ENCODE data around the gene ZNF615.
"Not testable (repeated sequence)": the region's sequence is repeated elsewhere in the genome, so short reads cannot be mapped to it uniquely, and the experiment has no call there.

Gene ZNF615

GRCh38 chr19:51983361-51983760 lies 24.6 kb downstream of the ZNF615 start:
- H3K36me3 ChIP-seq (ENCODE audit: control insufficient read depth, insufficient read depth, low read length) = no peaks in the 10 kb centered on the region

DNA sequence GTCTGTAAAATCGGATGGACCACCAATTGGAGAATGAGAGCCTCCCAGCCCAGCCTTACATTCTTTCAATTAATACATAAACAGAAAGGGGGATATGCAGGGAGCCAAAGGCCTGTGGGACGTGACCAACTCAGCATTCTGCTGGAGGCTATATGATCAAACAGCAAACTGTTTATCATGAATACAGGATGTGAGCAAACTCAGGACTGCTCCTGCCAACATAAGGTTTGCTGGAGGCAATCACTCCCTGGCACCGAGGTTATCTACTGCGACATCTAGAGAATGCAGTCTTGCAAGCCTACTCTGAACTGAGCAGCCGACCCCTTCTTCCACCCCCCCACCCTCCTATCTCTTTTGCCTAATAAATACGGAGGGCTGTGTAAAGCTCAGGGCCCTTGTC lies 27.1 kb downstream of the ZNF615 start:
- H3K36me3 ChIP-seq (ENCODE audit: control insufficient read depth, insufficient read depth, low read length); H3K4me3 ChIP-seq (replicated peaks; ENCODE audit: low read depth, low read length); DNase-seq (ENCODE audit: extremely low read depth, insufficient read length): not testable (repeated sequence)

More at GRCh38 chr19:51983361-51983760, 24.6 kb downstream of the ZNF615 start:
- Histone ChIP-seq H3K4me3 (replicated peaks; ENCODE audit: low read depth, low read length) (no peak overlapping the region), H3K27me3 (replicated peaks; ENCODE audit: control insufficient read depth, insufficient read depth, low read length) (no peaks in the 10 kb centered on the region)
- DNase-seq (ENCODE audit: extremely low read depth, insufficient read length) = no peak
- TF ChIP-seq, protein P1, sequence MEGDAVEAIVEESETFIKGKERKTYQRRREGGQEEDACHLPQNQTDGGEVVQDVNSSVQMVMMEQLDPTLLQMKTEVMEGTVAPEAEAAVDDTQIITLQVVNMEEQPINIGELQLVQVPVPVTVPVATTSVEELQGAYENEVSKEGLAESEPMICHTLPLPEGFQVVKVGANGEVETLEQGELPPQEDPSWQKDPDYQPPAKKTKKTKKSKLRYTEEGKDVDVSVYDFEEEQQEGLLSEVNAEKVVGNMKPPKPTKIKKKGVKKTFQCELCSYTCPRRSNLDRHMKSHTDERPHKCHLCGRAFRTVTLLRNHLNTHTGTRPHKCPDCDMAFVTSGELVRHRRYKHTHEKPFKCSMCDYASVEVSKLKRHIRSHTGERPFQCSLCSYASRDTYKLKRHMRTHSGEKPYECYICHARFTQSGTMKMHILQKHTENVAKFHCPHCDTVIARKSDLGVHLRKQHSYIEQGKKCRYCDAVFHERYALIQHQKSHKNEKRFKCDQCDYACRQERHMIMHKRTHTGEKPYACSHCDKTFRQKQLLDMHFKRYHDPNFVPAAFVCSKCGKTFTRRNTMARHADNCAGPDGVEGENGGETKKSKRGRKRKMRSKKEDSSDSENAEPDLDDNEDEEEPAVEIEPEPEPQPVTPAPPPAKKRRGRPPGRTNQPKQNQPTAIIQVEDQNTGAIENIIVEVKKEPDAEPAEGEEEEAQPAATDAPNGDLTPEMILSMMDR (IDR thresholded peaks at IDR 0.05; ENCODE audit: insufficient read depth, low read length, poor library complexity, severe bottlenecking) = no peak

GRCh38 chr19:51980116-51980736 lies 27.8 kb downstream of the ZNF615 start:
- no peak for DNase-seq (ENCODE audit: extremely low read depth, insufficient read length)
- TF ChIP-seq, protein P1 (IDR thresholded peaks at IDR 0.05; ENCODE audit: insufficient read depth, low read length, poor library complexity, severe bottlenecking) = no peak
- Histone ChIP-seq H3K4me3 (replicated peaks; ENCODE audit: low read depth, low read length) (no peak overlapping the region), H3K27me3 (replicated peaks; ENCODE audit: control insufficient read depth, insufficient read depth, low read length) (no peaks in the 10 kb centered on the region), H3K36me3 (ENCODE audit: control insufficient read depth, insufficient read depth, low read length) (no peaks in the 10 kb centered on the region)

More for the DNA sequence above, 27.1 kb downstream of the ZNF615 start:
- H3K27me3 ChIP-seq (replicated peaks; ENCODE audit: control insufficient read depth, insufficient read depth, low read length) = not testable (repeated sequence)

- no peaks in the 10 kb centered on the region for H3K36me3 ChIP-seq (ENCODE audit: control insufficient read depth, insufficient read depth, low read length)
- TF ChIP-seq, protein P1 (IDR thresholded peaks at IDR 0.05; ENCODE audit: insufficient read depth, low read length, poor library complexity, severe bottlenecking) = no peak
- H3K4me3 ChIP-seq (replicated peaks; ENCODE audit: low read depth, low read length) = no peak overlapping the region
- H3K27me3 ChIP-seq (replicated peaks; ENCODE audit: control insufficient read depth, insufficient read depth, low read length) = no peaks in the 10 kb centered on the region
- no peak for DNase-seq (ENCODE audit: extremely low read depth, insufficient read length)
These were observed 29.1 kb downstream of the ZNF615 start for GRCh38 chr19:51978882-51979281.

GRCh38 chr19:51977346-51977745 lies 30.7 kb downstream of the ZNF615 start:
- Histone ChIP-seq H3K36me3 (ENCODE audit: control insufficient read depth, insufficient read depth, low read length) (peaks cover 3% of the 10 kb centered on the region; the same call in 1 of the 2 replicates), H3K27me3 (replicated peaks; ENCODE audit: control insufficient read depth, insufficient read depth, low read length) (no peaks in the 10 kb centered on the region)
- DNase-seq (ENCODE audit: extremely low read depth, insufficient read length) = no peak

DNA sequence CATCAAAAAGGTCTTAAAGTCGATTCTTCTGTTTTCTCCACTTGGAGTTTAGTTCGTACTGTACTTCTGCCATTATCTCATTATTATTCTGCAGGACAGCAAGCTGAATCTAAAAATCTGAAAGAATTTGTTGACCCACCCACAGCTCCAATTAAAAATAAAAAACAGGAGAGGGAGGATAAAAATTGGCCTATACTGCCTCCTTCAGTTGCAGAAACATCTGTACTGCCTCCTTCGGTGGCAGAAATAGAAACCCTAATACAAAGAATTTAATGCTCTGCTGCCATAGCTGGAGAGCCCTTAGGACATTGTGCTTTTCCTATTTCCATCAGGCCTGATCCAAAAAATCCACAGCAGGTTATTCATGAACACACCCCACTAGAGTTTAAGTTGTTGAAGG lies 31.2 kb downstream of the ZNF615 start:
- TF ChIP-seq, protein P1 (IDR thresholded peaks at IDR 0.05; ENCODE audit: insufficient read depth, low read length, poor library complexity, severe bottlenecking) = no peak
- Histone ChIP-seq H3K36me3 (ENCODE audit: control insufficient read depth, insufficient read depth, low read length) (peaks cover 3% of the 10 kb centered on the region; the same call in 1 of the 2 replicates), H3K4me3 (replicated peaks; ENCODE audit: low read depth, low read length) (no peak overlapping the region), H3K27me3 (replicated peaks; ENCODE audit: control insufficient read depth, insufficient read depth, low read length) (no peaks in the 10 kb centered on the region)
- no peak for DNase-seq (ENCODE audit: extremely low read depth, insufficient read length)

More at GRCh38 chr19:51977346-51977745, 30.7 kb downstream of the ZNF615 start:
- H3K4me3 ChIP-seq (replicated peaks; ENCODE audit: low read depth, low read length) = no peak overlapping the region
- TF ChIP-seq, protein P1 (IDR thresholded peaks at IDR 0.05; ENCODE audit: insufficient read depth, low read length, poor library complexity, severe bottlenecking) = no peak

- not testable (repeated sequence) for H3K27me3 ChIP-seq (replicated peaks; ENCODE audit: control insufficient read depth, insufficient read depth, low read length); H3K4me3 ChIP-seq (replicated peaks; ENCODE audit: low read depth, low read length); H3K36me3 ChIP-seq (ENCODE audit: control insufficient read depth, insufficient read depth, low read length); DNase-seq (ENCODE audit: extremely low read depth, insufficient read length)
These were observed 32.2 kb downstream of the ZNF615 start for GRCh38 chr19:51975787-51976186.

All from GM06990 (cell line).